ENCODE results near the gene LRRC3B. TPM values are rescaled to one million over a fixed set of nuclear protein-coding genes. Genes with fewer than 3 reads are reported as not detected.

Gene LRRC3B
- polyA plus RNA-seq, 1 donor from 2014 or later: 56.4 TPM

GRCh38 chr3:26653811-26654425 is 31.3 kb downstream of the LRRC3B start:
- H3K9me2 ChIP-seq (ENCODE audit: insufficient read depth, low read length): no peaks in the 10 kb centered on the region
- H3K36me3 ChIP-seq (ENCODE audit: insufficient read depth, low read length): no peaks in the 10 kb centered on the region
- H3K27ac ChIP-seq (ENCODE audit: low read length): no peak overlapping the region
- H3K9ac ChIP-seq (ENCODE audit: low read length): no peak overlapping the region
- H4K20me1 ChIP-seq (ENCODE audit: insufficient read depth): no peaks in the 10 kb centered on the region
- H3K9me3 ChIP-seq (ENCODE audit: low read length): no peaks in the 10 kb centered on the region
- no peak overlapping the region for H2AFZ ChIP-seq (ENCODE audit: low read depth, low read length)
- no peaks in the 10 kb centered on the region for H3K27me3 ChIP-seq (ENCODE audit: insufficient read depth, low read depth, low read length)
- no peak overlapping the region for H3K4me2 ChIP-seq (ENCODE audit: low read length)
- no peaks in the 10 kb centered on the region for H3K79me2 ChIP-seq (replicated peaks; ENCODE audit: insufficient read depth, low read length)
- H3K4me3 ChIP-seq (ENCODE audit: low read length): no peak overlapping the region
- TF ChIP-seq EP300 (conservative IDR thresholded peaks at IDR 0.05; ENCODE audit: poor library complexity, severe bottlenecking) (no peak), RAD21 (conservative IDR thresholded peaks at IDR 0.05) (no peak), TAF1 (IDR thresholded peaks at IDR 0.05; ENCODE audit: low read depth) (no peak), POLR2AphosphoS5 (IDR thresholded peaks at IDR 0.05) (no peak), SMC3 (conservative IDR thresholded peaks at IDR 0.05; ENCODE audit: poor library complexity) (no peak), REST (IDR thresholded peaks at IDR 0.05; ENCODE audit: borderline replicate concordance) (no peak), MXI1 (conservative IDR thresholded peaks at IDR 0.05; ENCODE audit: poor library complexity, severe bottlenecking) (no peak)
- TF ChIP-seq, protein P1, sequence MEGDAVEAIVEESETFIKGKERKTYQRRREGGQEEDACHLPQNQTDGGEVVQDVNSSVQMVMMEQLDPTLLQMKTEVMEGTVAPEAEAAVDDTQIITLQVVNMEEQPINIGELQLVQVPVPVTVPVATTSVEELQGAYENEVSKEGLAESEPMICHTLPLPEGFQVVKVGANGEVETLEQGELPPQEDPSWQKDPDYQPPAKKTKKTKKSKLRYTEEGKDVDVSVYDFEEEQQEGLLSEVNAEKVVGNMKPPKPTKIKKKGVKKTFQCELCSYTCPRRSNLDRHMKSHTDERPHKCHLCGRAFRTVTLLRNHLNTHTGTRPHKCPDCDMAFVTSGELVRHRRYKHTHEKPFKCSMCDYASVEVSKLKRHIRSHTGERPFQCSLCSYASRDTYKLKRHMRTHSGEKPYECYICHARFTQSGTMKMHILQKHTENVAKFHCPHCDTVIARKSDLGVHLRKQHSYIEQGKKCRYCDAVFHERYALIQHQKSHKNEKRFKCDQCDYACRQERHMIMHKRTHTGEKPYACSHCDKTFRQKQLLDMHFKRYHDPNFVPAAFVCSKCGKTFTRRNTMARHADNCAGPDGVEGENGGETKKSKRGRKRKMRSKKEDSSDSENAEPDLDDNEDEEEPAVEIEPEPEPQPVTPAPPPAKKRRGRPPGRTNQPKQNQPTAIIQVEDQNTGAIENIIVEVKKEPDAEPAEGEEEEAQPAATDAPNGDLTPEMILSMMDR (IDR thresholded peaks at IDR 0.05; ENCODE audit: poor library complexity, severe bottlenecking): no peak
- no peaks in the 10 kb centered on the region for H3F3A ChIP-seq (ENCODE audit: insufficient read depth, low read length, poor library complexity, severe bottlenecking)

- no peak overlapping the region for H3K4me2 ChIP-seq (ENCODE audit: low read length)
Measured at GRCh38 chr3:26655231-26655630, 32.7 kb downstream of the LRRC3B start.

More at GRCh38 chr3:26655231-26655630, 32.7 kb downstream of the LRRC3B start:
- Histone ChIP-seq H3K36me3 (ENCODE audit: insufficient read depth, low read length) (no peaks in the 10 kb centered on the region), H3K4me3 (ENCODE audit: low read length) (no peak overlapping the region), H3K9ac (ENCODE audit: low read length) (no peak overlapping the region), H3K79me2 (replicated peaks; ENCODE audit: insufficient read depth, low read length) (no peaks in the 10 kb centered on the region), H3K27ac (ENCODE audit: low read length) (no peak overlapping the region), H2AFZ (ENCODE audit: low read depth, low read length) (no peak overlapping the region), H3K9me2 (ENCODE audit: insufficient read depth, low read length) (no peaks in the 10 kb centered on the region), H3K9me3 (ENCODE audit: low read length) (no peaks in the 10 kb centered on the region), H4K20me1 (ENCODE audit: insufficient read depth) (no peaks in the 10 kb centered on the region), H3F3A (ENCODE audit: insufficient read depth, low read length, poor library complexity, severe bottlenecking) (no peaks in the 10 kb centered on the region), H3K27me3 (ENCODE audit: insufficient read depth, low read depth, low read length) (no peaks in the 10 kb centered on the region)
- no peak for TF ChIP-seq RAD21 (conservative IDR thresholded peaks at IDR 0.05)
- TF ChIP-seq SMC3 (conservative IDR thresholded peaks at IDR 0.05; ENCODE audit: poor library complexity): no peak
- TF ChIP-seq EP300 (conservative IDR thresholded peaks at IDR 0.05; ENCODE audit: poor library complexity, severe bottlenecking): no peak
- no peak for TF ChIP-seq REST (IDR thresholded peaks at IDR 0.05; ENCODE audit: borderline replicate concordance)
- no peak for TF ChIP-seq EZH2 (IDR thresholded peaks at IDR 0.05; ENCODE audit: borderline replicate concordance, insufficient read depth, low read length, poor library complexity, severe bottlenecking)
- TF ChIP-seq POLR2AphosphoS5 (IDR thresholded peaks at IDR 0.05): no peak
- no peak for TF ChIP-seq TAF1 (IDR thresholded peaks at IDR 0.05; ENCODE audit: low read depth)
- TF ChIP-seq MXI1 (conservative IDR thresholded peaks at IDR 0.05; ENCODE audit: poor library complexity, severe bottlenecking): no peak
- TF ChIP-seq, protein P1 (IDR thresholded peaks at IDR 0.05; ENCODE audit: poor library complexity, severe bottlenecking): no peak

Data from neural cell (in vitro differentiated cells).